Activated CD4-positive, CD25-positive, alpha-beta regulatory T cell treated with anti-CD3 and anti-CD28 coated beads, Interleukin-2, amount 50 U/mL, for 72 hours (primary cell): ENCODE results near the gene STK11IP.

Source experiments
- DNase-seq: peaks from one replicate; pipeline ENCODE4 v3.0.0; 2021

Gene STK11IP

DNA sequence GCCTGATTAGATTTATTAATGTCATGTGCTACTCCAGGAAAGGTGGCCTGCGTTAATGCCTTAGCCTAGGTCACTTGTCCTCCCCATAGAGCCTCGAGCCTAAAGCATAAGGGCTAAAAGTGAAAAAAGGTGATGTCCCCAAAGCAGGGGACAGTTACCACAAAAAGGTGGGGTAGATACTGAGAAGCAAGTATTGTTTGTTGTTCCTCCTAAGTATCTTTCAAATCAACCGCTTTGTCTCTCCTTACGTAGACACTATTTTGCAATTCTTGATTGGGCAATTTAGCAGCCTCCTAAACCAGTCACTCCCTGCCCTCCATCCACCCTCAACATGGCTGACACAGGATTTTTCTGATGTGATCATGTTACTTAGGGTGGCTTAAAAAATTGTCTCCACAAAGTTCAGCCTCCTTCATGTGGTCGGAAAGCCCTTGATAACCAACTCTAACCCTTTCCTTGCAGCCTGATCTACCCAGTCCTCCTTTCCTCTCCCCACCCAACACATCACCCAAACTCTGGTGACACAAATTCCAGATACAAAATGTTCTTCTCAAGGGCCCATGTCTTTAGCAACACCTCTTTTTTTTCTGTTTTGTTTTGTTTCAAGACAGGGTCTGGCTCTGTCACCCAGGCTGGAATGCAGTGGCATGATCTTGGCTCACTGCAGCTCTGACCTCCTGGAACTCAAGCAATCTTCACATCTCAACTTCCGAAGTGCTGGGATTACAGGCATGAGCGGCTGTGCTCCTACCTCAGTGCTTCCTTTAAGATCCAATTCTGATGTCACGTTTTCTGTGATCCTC, 18.6 kb upstream of the STK11IP start:
- no peak for DNase-seq

- DNase-seq: no peak
Measured at GRCh38 chr2:219581346-219581745, 16.3 kb upstream of the STK11IP start.

DNA sequence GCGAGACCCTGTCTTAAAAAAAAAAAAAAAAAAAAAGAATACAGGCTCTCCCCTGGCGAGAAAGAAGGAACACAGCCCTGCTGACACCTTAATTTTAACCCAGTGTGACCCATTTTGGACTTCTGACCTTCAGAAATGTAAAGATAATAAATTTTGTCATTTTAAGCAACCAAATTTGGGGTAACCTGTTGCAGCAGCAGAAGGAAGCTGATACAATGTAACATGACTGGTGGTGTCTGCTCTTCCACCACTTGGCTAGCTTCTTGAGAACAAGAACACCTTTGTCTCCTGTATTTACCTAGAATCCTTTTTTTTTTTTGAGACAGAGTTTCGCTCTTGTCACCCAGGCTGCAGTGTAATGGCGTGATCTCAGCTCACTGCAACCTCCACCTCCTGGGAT, 6.6 kb upstream of the STK11IP start:
- DNase-seq: no peak

- DNase-seq: no peak
Measured at GRCh38 chr2:219592736-219593135, 4.9 kb upstream of the STK11IP start.

DNA sequence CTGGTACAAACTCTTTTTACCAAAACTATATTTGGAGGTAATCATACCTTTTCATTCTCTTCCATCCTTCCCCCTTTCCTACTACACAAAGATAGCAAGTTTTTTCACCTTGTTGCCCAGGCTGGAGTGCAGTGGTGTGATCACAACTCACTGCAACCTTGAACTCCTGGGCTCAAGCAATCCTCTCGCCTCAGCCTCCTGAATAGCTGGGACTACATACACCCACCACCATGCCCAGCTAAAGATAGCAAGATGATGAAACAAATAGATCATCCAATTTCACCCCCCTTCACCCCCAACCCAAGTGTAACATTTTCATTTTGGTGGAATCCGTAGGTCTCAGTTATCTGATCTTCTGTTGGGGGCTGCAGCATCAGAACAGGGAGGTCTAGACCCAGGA, 4.5 kb upstream of the STK11IP start:
- DNase-seq: no peak

DNA sequence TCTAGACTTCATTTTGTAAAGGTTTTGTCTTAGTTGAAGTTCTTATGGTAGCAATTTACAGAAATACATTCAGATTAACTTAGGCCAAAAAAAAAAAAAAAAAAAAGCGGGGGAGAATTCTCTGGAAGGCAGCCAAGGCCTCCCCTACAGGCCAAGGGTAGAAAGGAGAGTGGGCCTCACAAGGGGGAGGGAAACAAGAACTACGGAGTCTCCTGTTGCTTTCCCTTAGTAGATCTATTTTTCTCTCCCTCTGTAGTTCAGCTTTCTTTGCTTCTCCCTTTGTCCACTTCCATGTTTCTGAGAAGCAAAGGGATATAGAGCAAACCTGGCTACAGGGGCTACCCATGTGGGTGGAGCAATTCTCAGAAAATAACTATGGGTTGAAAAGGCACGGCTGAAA, 2.4 kb upstream of the STK11IP start:
- no peak for DNase-seq

DNA sequence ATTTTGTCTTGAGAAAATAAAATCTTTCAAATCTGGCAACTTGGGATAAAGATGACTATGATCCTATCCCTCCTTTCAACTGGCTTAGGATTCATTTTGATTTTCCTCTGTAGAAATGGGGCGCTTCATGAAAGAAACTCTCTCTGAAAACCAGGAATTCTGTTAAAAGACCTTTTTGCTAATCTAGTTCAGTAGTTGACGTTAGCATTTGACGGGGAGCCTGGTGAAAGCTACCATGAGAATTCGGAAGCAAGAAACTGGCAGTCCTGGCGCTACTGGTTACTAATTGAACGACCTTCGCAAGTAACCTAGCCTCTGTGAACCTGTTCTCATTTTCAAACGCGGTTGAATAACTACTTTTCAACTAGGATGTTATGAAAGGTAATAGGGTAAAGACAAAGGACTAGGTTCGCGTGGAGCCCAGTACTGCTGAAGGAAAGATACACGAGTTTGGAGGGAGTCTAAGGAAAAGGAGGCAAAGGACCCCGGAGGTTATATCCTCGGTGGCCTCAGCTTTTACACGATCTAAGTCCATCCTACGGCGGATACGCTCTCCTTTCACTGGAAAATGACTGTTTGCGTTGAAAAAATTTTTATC, 604 bp upstream of the STK11IP start:
- no peak for DNase-seq

DNA sequence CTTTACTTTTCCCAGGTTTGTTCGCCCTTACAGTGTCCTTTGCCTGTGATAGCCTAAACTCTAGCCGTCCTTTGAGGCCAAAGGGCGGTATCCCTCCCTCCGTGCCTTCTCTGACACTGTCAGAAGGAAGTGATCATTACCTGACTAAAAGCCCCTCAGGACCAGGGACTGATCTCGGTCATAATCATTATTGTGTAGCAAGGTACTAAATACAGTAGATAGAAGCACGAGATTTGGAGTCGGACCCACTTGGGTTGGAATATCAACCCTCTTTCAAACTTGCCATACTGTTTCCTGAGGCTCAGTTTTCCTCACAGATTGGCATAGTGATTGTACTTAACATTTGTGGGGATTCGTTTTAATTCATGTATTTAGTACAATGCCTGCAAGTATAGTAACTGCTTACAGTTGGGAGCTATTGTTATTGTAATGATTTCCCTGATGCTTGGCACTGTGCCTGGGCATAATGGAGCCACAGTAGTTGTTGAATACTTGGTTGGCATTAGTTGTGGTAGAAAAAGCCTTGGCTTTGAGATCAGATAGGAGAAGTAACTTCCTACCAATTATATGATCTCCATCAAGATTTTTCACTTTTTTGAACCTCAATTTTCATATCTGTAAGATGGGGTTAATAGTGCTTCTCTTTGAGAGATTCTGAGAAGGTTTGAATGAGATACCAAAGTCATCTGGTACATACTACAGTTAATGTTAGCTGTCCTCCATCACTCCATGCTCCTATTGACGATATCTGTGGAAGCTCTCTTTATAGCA, 836 bp downstream of the STK11IP start:
- DNase-seq: no peak

DNA sequence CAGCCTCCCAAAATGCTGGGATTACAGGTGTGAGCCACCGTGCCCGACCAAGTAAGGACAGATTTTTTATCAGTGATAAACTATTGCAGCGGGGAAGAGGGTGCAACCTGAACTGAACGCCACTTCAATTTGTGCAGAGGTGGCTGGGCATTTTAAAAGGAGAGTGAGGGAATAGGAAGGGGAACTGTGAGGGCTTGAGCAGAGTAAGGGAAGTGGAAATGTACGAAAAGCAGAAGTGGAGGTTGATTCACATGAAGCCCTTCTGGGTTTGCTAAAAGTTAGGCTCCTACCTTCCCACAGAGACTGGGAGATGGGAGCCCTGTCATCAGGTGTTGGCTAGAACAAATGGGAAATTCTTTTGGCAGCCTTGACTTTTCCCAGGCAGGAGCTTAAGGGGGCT, 6.1 kb downstream of the STK11IP start:
- DNase-seq: no peak

GRCh38 chr2:219605607-219605954, 7.9 kb downstream of the STK11IP start:
- DNase-seq: no peak

- DNase-seq: no peak
Measured at GRCh38 chr2:219607931-219608330, 10.3 kb downstream of the STK11IP start.

GRCh38 chr2:219608399-219608964, 10.8 kb downstream of the STK11IP start:
- DNase-seq: no peak

- DNase-seq: no peak
Measured at GRCh38 chr2:219609149-219609750, 11.6 kb downstream of the STK11IP start.

DNA sequence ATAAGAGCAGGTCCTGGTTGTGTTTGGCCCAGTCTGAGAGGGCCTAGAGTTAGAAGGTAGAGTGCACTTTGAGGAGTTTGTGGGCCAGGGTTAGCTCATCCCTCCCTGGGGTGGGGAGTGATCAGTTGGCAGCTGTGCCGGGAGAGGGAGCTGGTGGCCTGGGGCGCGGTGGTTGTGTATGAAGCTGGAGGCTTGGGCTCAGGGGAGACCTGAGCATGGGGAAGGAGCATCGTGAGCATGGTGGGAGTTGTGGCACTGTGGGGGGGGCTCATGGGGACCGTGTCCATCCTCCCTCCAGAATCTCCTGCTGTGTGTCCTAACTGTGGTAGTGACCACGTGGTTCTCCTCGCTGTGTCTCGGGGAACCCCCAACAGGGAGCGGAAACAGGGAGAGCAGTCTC, 13.6 kb downstream of the STK11IP start:
- DNase-seq: no peak

- DNase-seq: no peak
Measured at GRCh38 chr2:219611866-219612576, 14.4 kb downstream of the STK11IP start.

DNA sequence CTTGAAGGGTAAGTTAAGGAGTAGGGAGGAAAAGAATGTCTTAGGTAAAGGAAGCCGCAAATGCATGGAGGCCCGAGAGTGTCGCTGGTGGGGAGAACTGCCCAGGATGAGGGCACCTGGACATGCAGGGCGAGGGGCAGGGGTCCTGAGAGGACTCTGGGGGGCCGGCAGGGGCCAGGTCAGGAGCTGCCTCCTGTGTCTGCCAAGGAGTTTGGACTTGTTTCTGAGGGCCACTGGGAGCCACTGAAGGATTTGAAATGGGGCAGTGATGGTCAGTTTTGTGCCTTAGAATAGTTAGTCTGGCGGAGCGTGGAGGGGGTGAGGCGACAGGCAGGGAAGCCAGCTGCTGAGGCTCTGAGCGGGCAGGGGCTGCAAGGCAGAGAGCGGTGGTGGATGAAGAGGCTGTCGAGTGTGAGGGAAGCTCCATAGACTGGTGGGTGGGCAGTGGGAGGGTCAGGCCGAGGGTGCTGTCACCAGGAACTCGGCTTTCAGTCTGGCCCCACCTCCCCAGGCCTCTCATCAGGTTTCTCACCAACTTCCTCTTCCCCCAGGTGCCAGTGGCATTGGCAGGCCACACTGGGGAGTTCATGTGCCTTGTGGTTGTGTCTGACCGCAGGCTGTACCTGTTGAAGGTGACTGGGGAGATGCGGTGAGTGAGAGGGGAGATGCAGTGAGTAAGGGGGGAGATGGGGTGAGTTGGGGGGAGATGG, 15.1 kb downstream of the STK11IP start:
- no peak for DNase-seq

DNA sequence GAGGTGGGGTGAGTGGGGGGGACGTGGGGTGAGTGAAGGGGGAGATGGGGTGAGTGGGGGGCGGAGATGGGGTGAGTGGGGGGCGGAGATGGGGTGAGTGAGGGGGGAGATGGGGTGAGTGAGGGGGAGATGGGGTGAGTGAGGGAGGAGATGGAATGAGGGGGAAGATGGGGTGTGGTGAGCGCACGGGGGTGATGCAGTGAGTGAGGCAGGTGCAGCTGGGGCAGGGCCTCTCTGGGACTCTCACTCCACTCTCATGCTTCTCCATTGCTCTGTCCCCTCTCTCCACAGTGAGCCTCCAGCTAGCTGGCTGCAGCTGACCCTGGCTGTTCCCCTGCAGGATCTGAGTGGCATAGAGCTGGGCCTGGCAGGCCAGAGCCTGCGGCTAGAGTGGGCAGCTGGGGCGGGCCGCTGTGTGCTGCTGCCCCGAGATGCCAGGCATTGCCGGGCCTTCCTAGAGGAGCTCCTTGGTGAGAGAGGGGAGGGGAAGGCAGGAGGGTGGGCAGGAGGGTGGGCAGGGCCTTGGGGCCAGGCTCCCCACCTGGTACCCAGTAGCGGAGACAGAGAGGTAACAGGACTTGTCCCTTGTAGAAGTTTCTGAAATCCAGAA, 15.9 kb downstream of the STK11IP start:
- DNase-seq: no peak

DNA sequence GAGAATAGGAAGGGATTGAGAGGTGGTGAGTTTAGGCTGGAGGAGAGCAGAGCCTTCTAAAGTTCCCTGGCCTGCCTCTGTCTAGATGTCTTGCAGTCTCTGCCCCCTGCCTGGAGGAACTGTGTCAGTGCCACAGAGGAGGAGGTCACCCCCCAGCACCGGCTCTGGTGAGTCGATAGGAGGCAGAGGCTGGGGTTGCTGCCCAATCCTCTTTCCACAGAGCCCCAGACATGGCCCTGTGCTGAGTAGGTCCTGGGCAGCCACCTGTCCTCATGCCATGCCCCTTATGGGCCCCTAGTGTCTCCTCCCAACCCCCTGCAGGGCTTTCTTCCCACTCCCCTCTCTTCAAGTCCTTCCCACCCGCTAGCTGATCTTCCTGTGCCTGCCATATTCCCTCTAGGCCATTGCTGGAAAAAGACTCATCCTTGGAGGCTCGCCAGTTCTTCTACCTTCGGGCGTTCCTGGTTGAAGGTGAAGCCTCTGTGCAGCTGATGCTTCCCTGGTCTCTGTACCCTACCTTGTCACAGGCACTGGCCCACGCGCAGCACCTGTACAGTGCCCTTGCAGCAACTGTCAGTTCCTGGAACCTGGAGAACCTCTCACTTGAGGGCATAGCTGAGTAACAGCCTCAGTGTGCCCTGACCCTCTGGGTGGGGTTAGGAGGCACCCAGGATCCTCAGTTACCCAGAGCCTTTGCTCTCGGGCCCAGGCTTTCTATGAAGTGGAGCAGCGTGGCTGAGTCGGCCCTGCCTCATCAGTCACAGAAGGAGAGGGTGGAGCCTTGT, 16.6 kb downstream of the STK11IP start:
- no peak for DNase-seq

DNA sequence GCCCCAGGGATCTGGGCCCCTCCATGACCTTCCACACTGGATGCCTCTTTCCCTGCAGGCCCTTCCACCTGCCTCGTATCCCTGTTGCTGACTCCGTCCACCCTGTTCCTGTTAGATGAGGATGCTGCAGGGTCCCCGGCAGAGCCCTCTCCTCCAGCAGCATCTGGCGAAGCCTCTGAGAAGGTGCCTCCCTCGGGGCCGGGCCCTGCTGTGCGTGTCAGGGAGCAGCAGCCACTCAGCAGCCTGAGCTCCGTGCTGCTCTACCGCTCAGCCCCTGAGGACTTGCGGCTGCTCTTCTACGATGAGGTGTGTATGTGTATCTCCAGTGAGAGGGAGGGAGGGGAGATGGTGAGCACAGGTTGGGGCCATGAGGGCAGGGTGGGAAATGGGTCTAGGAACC, 17.4 kb downstream of the STK11IP start:
- DNase-seq: no peak

GRCh38 chr2:219615894-219616293, 18.2 kb downstream of the STK11IP start:
- no peak for DNase-seq

DNA sequence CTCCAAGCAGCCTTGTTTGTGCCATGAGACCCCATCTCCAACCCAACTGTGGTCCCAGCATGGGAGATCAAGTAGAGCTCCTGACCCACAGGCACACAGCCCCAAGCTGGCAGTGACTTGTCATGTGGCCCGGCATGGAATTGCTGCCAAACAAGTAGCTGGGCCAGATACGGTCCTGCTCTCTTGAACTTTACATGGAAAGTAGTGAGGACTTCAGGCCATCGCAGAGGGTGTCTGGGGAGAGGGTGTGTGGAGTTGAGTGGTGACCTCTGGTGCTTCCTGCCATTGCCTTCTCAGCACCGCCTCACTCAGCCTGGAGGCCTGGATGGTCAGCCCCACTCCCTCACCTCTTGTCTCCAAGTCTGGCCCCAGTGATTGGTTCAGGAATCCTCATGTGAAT, 18.9 kb downstream of the STK11IP start:
- no peak for DNase-seq
